Thymus (tissue), 11 donors: ENCODE results near the gene ITGAE. TPM values are rescaled to one million over a fixed set of nuclear protein-coding genes. Genes with fewer than 3 reads are reported as not detected.
"Not testable (repeated sequence)": the region's sequence is repeated elsewhere in the genome, so short reads cannot be mapped to it uniquely, and the experiment has no call there.

Experiments
- DNase-seq, 9 donors: peaks; one replicate each; pipeline ENCODE4 v3.0.0-alpha.2; 2013; ENCODE audit warnings: low spot score in 9 of 9, low read depth in 6 of 9, missing footprints in 1 of 9
- H3K27ac ChIP-seq, 2 donors: one replicate each; pipeline ENCODE4 v1.5.1; 2013; ENCODE audit warnings: control low read depth in 1 of 2, low read depth in 1 of 2, low read length in 1 of 2, mild to moderate bottlenecking in 1 of 2, moderate library complexity in 1 of 2
- H3K27me3 ChIP-seq, 2 donors: one replicate each; pipeline ENCODE4 v1.5.1; 2013; ENCODE audit warnings: low read length in 1 of 2; ENCODE audit not compliant: control insufficient read depth in 2 of 2, insufficient read depth in 1 of 2
- H3K36me3 ChIP-seq, 2 donors: one replicate each; pipeline ENCODE4 v1.5.1; 2013; ENCODE audit warnings: low read length in 1 of 2, mild to moderate bottlenecking in 1 of 2, moderate library complexity in 1 of 2; ENCODE audit not compliant: control insufficient read depth in 2 of 2, insufficient read depth in 2 of 2
- H3K4me1 ChIP-seq, 2 donors: one replicate each; pipeline ENCODE4 v1.5.1; 2013; ENCODE audit warnings: low read length in 2 of 2; ENCODE audit not compliant: control insufficient read depth in 2 of 2, insufficient read depth in 2 of 2
- H3K4me3 ChIP-seq, 2 donors: one replicate each; pipeline ENCODE4 v1.5.1; 2013; ENCODE audit warnings: low read length in 2 of 2, control low read depth in 1 of 2, mild to moderate bottlenecking in 1 of 2
- H3K9me3 ChIP-seq, 2 donors: one replicate each; pipeline ENCODE4 v1.5.1; 2013; ENCODE audit warnings: low read length in 1 of 2, mild to moderate bottlenecking in 1 of 2; ENCODE audit not compliant: control insufficient read depth in 2 of 2, insufficient read depth in 1 of 2
- WGBS: extraction: QIAGEN DNeasy Blood & Tissue Kit; methylation state at CpG from one replicate; pipeline ENCODE4 v1.1.7; 2013; 5-methylcytosine and 5-hydroxymethylcytosine counted together
- polyA plus RNA-seq: library from polyadenylated mRNA; stranded (reverse); fragments of 200-250 nt; gene quantifications from one replicate; pipeline ENCODE4 v1.2.3, GENCODE V29; 2013
- total RNA-seq: library from RNA; stranded (reverse); fragments of 120-200 nt; gene quantifications from one replicate; pipeline ENCODE4 v1.2.4, GENCODE V29; 2013
- donor health status: healthy.

ITGAE gene
- total and polyA plus RNA-seq, 2 donors, result 129 to 170 TPM

DNA sequence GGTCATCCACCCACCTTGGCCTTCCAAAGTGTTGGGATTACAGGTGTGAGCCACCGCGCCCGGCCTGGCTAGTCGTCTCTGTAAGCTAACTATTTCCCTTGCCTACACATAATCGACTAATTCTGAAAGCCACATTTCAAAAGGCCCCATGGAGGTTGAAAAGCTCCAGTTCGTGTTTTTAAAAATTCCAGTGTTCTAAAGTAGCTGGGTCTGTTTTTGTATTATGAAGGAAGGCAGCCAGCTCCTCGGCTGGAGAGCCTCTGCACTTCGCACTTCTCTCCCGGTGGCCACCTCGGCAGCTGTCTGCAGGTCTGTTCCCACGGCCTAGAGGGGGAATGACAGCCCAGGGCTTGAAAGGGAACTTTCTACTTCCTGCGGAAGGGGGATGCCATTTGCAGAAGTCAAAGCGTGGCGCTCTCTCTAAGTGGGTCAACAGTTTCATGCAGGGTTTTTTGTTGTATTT, 60.3 kb downstream of the ITGAE start:
- peaks cover 0 to 10% of the 10 kb centered on the region in 2 donors for H3K36me3 ChIP-seq
- peak overlapping the region; percentile 90 to 99 for H3K27ac ChIP-seq
- peaks cover 48 to 84% of the 10 kb centered on the region in 2 donors for H3K4me1 ChIP-seq
- WGBS, result 33% methylated on average over 14 of the region's 14 CpGs
- DNase-seq, result peak; percentile 69 to 95 (median 86)
- peaks cover 0 to 20% of the 10 kb centered on the region in 2 donors for H3K9me3 ChIP-seq
- H3K27me3 ChIP-seq, result no peaks in the 10 kb centered on the region
- peak overlapping the region in 1 of 2 donors; percentile 5 for H3K4me3 ChIP-seq

DNA sequence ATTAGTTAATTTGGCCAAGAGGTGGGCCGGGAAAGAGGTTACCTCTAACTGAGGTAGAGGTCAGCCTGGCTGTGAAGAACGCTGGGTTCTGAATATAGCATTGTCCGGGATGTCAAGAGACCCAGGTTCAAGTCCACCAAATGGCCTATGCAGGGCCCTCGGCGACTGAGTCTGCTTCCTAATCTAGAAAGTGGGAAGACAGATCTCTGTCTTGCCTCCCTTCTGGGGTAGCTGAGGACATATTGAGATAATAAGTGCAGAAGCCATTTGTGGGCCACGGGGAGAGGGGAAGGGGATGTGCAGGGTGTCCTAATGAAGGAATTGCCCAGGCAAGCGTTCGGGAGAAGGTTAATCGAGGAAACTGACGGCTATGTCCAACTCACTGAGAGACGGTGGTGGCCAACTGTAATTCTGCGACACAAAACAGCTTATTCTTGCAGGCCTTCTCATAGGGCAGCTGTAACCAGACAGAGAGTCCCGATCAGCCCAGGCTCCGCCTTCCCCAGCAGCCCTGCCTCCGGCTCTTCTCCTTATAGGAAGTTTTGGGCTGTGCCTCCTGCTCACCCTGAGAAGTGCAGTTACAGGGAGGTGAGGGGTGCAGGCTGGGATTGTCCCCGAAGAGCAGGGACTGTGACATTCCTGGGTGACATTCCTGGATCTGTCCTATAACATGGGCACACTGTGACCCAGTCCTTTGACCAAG, 61.4 kb downstream of the ITGAE start:
- Histone ChIP-seq H3K27me3 (no peaks in the 10 kb centered on the region), H3K4me1 (peaks cover 48 to 83% of the 10 kb centered on the region in 2 donors), H3K36me3 (peaks cover 2 to 10% of the 10 kb centered on the region in 2 donors), H3K27ac (peak overlapping the region; percentile 90 to 99), H3K4me3 (peak overlapping the region in 1 of 2 donors; percentile 38), H3K9me3 (peaks cover 0 to 20% of the 10 kb centered on the region in 2 donors)
- WGBS, result 97% methylated on average over 16 of the region's 16 CpGs
- no peak for DNase-seq

DNA sequence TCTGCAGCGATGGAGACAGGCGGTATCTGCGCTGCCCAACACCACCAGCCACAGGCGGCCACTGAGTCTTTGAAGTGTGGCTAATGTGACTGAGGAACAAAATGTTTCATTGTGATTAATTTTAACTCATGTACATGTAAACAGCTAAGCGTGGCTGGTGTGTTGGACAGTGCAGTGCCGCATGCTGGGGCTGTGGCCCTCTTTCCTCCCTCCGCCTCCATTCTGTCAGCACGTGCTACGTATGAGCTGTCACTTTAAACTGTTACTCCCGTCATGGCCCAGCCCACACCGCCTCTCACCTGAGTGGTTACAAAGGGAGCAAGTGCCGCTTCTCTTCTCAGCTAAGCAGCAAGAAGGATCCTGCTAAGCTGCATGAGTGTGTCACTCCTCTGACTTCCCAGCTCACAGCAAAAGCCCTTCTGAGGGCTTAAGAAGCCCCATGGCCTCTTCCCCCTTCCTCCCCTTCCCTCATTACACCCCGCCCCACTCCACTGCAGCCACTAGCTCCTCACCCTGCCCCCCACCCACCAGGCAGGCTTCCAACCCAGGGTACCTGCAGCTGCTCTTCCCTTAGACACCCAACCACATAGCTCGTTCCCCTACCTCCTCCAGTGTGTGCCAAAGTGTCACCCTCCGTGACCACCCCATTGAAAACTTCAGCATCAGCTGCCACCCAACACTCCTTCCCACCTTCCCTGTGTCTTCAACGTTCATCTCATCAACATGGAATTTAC, 62.3 kb downstream of the ITGAE start:
- Histone ChIP-seq H3K27me3 (no peaks in the 10 kb centered on the region), H3K27ac (peak overlapping the region; percentile 90 to 99), H3K9me3 (peaks cover 0 to 20% of the 10 kb centered on the region in 2 donors), H3K4me3 (peak overlapping the region; percentile 24 to 38), H3K36me3 (peaks cover 6 to 14% of the 10 kb centered on the region in 2 donors), H3K4me1 (peaks cover 43 to 79% of the 10 kb centered on the region in 2 donors)
- DNase-seq, result peak; percentile 67 to 95 (median 83)
- 43% methylated on average over 16 of the region's 16 CpGs for WGBS

- no peak for DNase-seq
- WGBS, result 95% methylated on average over 8 of the region's 8 CpGs
Measured at GRCh38 chr17:3735515-3735914, 65.5 kb downstream of the ITGAE start.

DNA sequence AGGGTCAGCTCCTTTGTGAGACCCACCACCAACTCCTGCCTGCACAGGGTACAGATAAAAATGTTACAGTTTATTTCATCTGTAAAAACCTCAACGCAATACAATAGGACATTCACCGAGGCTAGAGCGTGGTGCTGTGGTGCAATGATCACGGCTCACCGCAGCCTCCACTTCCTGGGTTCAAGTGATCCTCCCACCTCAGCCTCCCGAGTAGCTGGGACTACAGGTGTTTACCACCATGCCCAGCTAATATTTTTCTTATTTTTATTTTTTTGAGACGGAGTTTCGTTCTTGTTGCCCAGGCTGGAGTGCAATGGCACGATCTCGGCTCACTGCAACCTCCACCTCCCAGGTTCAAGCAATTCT, 66.1 kb downstream of the ITGAE start:
- H3K9me3 ChIP-seq, H3K27ac ChIP-seq, H3K4me3 ChIP-seq, H3K27me3 ChIP-seq, DNase-seq: not testable (repeated sequence)
- WGBS, result 98% methylated on average over 10 of the region's 10 CpGs
- Histone ChIP-seq H3K36me3 (peaks cover 20 to 34% of the 10 kb centered on the region in 2 donors), H3K4me1 (peaks cover 23 to 52% of the 10 kb centered on the region in 2 donors)

More at GRCh38 chr17:3735515-3735914, 65.5 kb downstream of the ITGAE start:
- Histone ChIP-seq H3K4me1 (peaks cover 29 to 57% of the 10 kb centered on the region in 2 donors), H3K9me3 (peaks cover 0 to 5% of the 10 kb centered on the region in 2 donors), H3K27me3 (no peaks in the 10 kb centered on the region), H3K36me3 (peaks cover 18 to 29% of the 10 kb centered on the region in 2 donors), H3K27ac (no peak overlapping the region), H3K4me3 (no peak overlapping the region)

DNA sequence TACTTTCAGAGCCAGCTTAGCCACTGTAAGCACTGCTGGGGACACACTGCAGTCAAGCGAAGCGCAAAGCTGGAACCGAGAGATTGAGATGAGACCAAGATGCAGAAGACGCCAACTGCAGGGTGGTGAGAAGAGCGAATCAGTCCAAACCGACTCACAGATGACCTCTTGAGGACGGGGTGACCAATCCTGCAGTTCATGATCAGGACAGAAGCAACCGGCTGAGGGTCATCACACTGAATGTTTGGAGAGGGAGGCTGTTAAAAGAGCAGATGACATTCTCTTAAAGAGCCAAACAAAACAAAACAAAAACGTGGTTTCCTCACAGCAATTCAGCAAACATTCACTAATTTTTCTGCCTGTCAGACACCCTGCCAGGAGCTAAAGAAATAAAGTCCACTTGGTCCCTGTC, 68.8 kb downstream of the ITGAE start:
- no peak overlapping the region for H3K4me3 ChIP-seq
- no peak overlapping the region for H3K27ac ChIP-seq
- H3K36me3 ChIP-seq, result peaks cover 28 to 56% of the 10 kb centered on the region in 2 donors
- peaks cover 0 to 37% of the 10 kb centered on the region in 2 donors for H3K4me1 ChIP-seq
- H3K27me3 ChIP-seq, result no peaks in the 10 kb centered on the region
- no peak for DNase-seq
- WGBS, result 89% methylated on average over 9 of the region's 9 CpGs
- H3K9me3 ChIP-seq, result no peaks in the 10 kb centered on the region

DNA sequence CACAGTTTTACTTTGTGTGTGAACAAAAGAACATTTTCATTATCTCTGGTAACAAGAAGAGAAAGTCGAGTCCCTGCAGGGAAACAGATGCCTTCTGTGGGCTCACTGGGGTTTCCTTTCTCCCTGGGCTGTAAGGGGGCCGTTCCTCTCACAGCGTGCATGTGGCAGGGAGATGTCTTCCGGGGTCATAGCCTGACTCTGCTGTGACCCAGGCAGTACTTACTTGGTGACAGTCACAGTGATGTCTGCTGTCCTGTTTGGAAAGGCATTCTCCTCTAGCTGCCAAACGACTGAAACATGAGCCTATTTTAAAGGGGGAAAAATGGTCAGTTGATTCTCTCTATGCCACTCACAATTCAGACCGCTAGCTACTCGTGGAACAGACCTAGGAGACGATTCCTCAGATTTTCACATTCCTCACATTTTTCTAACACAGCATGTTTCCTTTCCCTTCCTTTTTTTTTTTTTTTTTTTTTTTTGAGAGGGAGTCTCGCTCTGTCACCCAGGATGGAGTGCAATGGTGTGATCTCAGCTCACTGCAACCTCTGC, 70.0 kb downstream of the ITGAE start:
- Histone ChIP-seq H3K4me1 (peaks cover 2 to 40% of the 10 kb centered on the region in 2 donors), H3K36me3 (peaks cover 28 to 69% of the 10 kb centered on the region in 2 donors), H3K9me3 (no peaks in the 10 kb centered on the region), H3K27me3 (no peaks in the 10 kb centered on the region), H3K27ac (peak overlapping the region in 1 of 2 donors; percentile 3), H3K4me3 (no peak overlapping the region)
- DNase-seq, result no peak
- 82% methylated on average over 9 of the region's 9 CpGs for WGBS

- H3K27me3 ChIP-seq, result no peaks in the 10 kb centered on the region
- no peaks in the 10 kb centered on the region for H3K9me3 ChIP-seq
- H3K36me3 ChIP-seq, result peaks cover 28 to 78% of the 10 kb centered on the region in 2 donors
- 97% methylated on average over 6 of the region's 6 CpGs for WGBS
- H3K27ac ChIP-seq, result no peak overlapping the region
- H3K4me3 ChIP-seq, result no peak overlapping the region
- peaks cover 2 to 48% of the 10 kb centered on the region in 2 donors for H3K4me1 ChIP-seq
- DNase-seq, result peak in 1 of 9 donors; percentile 50
Measured at GRCh38 chr17:3729881-3730280, 71.1 kb downstream of the ITGAE start.

GRCh38 chr17:3728099-3728498, 72.9 kb downstream of the ITGAE start:
- 98% methylated on average over 3 of the region's 3 CpGs for WGBS
- H3K27me3 ChIP-seq, H3K27ac ChIP-seq, H3K9me3 ChIP-seq, DNase-seq, H3K4me3 ChIP-seq: not testable (repeated sequence)
- H3K4me1 ChIP-seq, result peaks cover 9 to 50% of the 10 kb centered on the region in 2 donors
- H3K36me3 ChIP-seq, result peaks cover 19 to 69% of the 10 kb centered on the region in 2 donors
